Islet of Langerhans (tissue), 1 donor: Measurements from ENCODE around the gene CCDC34.
A peak's percentile ranks its signal among the peaks of the same experiment; 100 is the strongest.
"Not testable (repeated sequence)": the region's sequence is repeated elsewhere in the genome, so short reads cannot be mapped to it uniquely, and the experiment has no call there.

Experiments used
- FAIRE-seq: peaks from one replicate; lab custom pipeline; 2011; peaks lifted over from hg19 to GRCh38; lab: Jason Lieb, UNC

CCDC34 gene

DNA sequence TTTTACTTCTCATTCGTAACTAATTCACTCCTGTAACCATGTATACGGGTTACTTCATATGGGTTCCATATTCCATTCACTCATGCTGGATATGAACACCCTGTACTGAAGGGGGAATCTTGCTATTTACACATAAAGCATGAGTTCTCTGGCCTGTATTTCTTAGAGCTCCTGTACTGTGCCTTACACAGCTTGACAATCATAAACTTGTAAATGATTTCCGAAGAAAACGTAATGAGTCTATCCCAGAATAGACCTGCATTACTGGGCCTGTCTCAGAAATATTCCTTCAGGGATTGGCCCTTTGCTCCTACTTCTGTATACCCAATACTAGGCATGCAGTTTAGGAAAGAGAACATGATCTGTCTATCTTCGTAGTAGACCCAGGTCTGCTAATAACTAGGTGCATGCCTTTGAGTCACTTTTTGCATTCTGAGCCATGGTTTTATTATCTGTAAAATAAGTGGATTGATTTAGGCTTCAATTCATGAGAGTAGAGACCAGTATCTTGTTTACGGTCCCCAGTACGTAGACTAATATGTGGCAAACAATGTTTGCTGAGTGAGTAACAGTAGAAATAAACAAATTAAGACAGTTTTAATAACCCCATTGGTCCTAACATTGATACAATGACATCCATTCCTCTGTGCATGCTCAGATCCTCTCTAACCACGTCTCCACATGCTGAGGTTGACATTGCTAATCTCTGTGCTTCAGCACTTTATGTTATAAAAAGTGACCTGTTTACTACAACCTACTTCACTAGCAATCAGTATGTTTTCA lies 1.2 kb downstream of the CCDC34 start:
- FAIRE-seq, result no peak

DNA sequence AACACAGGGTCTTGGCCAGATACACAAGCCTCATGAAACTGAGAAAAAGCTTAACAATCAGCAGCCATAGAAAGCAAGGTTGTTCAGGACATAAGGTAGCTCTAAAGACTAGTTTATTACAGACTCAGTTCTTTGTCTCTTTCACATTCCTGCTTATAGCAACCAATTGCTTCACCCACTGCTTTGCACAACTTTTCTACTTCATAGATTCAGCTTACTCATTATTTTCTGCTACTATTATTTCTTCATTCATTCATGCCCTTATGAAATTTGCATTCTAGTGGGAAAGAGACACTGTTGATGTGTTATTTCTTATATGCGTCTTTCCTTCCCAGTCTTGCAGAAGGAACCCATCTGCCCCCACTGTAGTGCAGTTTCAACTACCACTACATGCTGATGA lies 4.7 kb downstream of the CCDC34 start:
- FAIRE-seq, result no peak

DNA sequence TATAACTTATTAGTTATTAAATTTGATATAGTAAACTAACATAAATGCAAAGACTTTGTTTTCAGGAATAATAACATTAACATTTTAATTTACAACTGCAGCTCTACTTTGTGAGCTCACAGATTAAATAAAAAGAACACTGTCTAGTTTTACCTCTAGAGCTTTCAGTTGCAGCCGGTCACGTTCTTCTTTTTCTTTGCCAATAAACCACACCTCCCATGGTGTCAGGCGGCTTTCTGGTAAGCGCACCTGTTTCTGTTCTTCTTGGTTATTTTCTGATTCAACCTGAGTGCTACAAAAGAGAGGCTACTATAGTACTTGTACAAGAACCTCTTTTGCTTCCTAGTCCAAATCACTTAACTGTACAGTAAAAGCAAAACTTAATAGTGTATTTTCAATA lies 5.8 kb downstream of the CCDC34 start:
- peak; percentile 94 for FAIRE-seq

DNA sequence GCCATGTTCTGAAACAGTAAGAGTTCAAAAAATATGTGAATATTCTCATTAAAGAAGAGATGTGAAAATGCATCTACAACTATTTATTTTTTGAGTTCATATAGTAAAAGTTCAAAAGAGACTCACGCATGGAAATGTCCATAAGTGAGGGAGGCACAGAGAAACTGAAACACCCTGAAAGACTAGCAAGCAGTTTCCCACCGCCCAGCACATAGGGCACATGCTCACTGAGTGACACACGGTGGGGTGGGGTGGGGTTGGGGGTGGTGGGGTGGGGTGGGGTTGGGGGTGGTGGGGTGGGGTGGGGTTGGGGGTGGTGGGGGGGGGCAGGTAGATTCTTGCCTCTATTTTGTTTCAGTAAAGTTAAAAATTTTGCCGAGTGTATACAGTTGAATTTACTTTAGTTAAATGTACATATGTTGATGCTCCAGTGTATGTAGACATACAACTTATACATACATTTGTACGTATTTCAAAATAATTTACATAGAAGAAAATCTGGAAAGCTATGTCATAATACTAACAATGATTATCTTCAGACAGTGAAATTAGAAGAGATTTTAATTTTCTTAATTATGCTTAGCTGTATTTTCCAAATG lies 6.3 kb downstream of the CCDC34 start:
- no peak for FAIRE-seq

DNA sequence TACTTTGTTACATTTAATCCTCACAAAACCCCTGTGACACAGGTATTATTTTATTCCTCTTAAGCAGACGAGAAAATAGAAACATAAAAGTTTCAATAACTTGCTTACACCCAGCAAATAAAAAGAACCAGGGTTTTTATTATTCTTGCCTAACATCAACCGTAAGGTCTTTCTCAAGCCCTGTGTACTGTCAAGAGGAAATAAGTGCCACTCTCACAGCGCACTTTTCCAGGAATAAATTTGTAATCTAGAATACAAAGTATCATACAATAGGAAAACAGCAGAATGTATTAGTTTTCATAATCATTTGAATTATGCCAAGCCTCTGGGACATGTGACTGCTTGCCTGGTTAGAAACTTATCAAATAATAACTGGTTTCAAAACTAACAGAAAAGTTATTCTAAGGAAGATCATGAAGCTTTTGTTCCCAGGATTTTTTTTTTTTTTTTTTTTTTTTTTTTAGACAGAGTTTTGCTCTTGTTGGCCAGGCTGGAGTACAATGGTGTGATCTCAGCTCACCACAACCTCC lies 7.4 kb downstream of the CCDC34 start:
- FAIRE-seq, result no peak

DNA sequence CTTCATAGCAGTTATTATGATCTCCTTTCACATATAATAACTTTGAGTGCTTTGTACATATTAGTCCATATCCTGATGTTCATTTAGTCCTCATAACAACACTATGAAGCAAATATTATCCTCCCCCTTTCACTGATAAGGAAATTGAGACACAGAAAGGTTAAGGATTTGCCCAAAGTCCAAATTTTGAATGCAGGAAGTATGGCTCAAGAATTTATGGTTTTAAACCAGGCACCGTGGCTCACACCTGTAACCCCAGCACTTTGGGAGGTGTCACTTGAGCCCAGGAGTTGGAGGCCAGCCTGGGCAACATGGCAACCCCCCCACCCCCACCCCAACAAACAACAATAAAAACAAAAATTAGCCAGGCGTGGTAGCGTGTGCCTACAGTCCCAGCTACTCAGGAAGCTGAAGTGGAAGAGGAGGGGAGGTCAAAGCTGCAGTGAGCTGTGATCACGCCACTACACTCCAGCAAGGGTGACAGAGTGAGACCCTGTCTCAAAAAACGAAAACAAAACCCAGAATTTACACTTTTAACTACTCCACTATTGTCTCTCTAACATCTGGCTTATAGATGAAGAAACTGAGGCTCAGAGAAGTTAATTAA lies 8.6 kb downstream of the CCDC34 start:
- no peak for FAIRE-seq

DNA sequence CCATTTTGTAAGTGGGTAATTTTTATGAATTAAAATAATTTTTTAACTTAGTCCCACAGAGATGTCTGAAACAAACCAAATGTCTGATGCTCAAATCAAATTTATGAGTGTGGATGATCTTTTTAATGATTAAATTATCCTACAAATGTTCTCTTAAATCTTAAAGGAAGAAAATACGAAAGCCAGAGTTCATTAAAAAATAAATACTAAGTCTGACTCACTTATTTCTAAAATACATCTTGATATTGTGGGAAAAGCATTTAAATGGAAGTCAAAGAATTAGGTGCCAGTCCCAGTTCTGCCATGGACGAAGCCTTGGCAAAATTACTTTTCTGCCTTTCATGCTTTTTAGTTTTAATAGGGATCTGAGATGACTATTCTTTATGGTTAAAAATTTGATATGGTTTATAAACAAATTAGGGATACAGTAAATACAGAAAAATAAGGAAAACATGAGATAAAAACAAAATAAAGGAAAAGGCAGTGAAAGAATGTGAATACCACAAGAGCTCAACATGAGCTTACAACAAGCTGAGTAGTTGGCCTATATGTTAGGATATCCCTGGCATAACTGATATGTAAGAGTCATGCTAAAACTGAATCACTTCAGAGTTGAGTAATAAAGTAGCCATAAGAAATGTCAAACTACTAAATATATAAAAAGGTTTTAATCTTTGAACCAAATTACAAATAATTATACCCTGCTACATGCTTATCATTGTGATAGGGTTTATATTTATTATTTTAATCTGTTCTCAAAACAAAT lies 9.2 kb downstream of the CCDC34 start:
- FAIRE-seq, result peak; percentile 60

DNA sequence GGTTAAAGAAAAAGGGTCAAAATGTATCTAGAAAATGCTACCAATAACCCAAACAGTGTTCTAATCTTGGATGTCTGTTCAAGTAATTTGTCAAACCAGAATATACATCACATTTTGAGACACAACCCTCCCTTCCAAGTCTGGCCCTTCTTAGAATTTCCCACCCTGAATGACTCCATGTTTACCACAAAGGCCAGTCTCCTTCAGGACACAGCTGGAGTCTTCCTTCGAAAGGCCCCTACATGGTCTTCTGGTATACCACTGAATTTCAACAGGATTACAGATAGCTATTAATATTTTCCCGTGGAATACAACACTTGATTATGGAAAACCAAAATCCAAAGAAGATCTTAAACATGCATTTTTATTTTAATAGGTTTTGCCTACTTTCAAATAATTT lies 10.2 kb downstream of the CCDC34 start:
- FAIRE-seq, result no peak

DNA sequence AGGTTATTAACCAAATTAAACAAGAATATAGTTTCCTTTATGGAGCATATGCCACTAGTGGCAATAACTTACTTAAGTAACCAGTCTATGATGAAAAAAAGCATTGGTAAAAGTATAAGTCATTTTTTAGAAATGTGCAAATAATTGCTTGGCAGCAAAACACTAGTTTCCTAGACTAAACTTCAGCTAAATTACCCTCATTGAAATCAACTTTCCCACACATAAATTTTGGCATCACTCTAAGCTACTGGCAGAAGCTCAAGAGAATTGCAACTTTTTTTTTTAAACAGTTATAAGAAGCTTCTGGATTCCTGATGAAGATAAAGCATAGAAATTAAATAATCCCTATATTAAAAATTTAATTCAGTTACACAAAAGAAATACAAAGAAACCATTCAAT lies 12.5 kb downstream of the CCDC34 start:
- FAIRE-seq, result peak; percentile 24

DNA sequence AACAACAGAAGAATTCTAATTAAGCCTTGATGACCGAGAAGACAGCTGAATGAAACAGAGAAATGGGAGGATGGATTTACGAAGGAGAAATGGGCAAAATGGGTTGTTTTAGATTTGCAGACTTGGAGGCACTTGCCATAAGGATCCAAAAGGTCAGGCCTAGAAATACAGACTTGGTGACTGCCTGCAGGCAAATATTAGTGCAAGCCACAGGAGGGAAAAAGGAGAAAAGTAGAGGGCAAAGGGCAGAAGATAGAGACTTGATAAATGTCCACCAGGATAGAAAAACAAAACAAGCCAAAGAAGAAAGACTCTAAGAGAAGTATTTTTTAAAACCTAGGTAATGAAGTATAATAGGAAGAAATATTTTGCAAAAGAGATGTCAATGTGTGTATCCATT lies 13.1 kb downstream of the CCDC34 start:
- no peak for FAIRE-seq

DNA sequence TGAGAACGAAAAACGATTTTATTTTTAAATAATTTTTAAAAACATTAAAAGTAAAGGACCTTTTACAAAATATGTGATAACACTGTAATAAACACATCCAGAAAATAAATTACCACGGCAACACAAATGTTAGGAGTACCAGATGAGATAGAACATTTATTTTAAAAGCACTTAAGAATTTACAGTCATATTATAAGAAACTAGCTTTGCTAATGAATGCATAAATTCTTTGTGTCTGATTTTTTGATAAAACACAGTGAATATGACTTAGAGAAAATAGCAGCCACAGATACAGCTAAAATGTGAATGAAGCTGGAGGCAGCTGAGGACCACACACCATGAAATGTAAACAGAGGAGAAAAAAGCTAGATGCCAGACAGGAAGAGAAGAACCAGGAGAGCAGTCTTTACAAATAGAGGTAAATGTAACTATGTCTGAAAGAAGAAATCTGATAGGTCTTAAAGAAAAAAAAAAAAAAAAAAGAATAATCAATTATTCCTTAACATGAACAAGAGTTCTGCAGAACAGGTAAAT lies 14.6 kb downstream of the CCDC34 start:
- peak; percentile 30 for FAIRE-seq

DNA sequence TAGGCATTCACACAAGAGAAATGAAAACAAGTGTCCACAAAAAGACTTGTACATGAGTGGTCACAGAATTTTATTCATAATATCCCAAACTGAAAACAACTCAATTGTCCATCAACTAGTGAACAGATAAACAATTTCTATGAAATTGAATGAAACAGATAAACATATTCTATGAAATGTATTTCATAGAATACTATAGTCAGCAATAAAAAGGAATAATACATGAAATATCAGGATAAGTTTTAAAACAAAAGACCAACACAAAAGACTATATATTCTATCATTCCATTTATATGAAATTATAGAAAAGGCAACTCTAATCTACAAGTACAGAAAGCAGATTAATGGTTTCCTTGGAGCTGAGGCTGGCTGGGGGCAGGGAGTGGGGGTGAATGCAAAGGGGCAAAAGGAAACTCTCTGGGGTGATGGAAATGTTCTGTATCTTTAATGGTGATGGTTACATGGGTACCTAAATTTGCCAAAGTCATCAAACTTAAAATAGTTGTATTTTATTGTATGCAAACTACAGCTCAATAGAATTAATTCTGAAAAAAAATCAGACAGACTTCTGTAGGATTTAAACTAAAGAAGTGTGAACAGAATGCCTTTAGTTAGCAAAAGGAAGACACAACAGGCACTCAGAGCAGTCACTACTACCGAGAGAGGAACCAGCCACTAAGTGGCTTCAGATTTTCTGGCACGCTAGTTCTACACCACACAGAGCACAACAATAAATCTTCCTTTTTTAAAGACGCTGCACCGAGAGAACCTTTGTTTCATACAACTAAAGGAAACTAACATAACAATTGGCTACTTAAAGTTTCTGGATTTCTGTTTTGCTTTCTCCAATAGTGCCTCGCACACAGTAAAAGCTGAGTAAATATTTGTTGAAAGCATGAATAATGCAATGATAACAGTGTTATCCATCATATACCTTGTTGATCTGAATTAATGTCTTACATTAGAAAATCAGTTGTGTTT lies 15.4 kb downstream of the CCDC34 start:
- peak; percentile 93 for FAIRE-seq

DNA sequence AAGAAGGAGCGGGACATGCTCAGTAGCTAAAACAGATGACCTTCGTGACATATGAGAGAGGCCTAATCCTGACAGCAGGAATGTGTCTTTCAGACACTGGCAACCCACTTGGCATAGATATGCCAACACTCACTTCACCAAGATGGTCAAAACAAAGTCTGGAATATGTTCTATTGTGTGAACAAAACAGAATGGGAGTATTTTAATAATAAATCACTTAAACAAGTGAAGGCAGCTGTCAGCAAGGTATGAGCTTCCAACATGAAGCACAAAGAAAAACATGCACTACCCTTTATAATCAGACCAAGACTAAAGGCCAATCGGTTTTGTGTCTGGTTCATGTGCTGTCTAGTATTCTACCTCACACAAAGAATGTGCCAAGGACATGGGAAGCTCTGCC lies 23.1 kb downstream of the CCDC34 start:
- no peak for FAIRE-seq

DNA sequence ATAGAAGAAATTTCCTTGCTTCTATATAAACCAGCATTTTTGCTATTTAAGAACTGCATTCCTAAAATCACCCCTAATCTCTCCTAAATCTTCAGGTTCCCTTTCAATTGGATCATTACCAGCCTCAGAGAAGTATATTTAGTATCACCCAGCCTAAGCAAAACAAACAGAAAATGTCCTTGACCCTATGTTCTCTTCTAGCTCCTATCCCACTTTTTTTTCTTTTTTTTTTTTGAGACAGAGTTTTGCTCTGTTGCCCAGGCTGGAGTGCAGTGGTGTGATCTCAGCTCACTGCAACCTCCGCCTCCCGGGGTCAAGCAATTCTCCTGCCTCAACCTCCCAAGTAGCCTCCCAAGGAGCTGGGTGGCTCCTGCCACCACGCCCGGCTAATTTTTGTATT lies 28.3 kb downstream of the CCDC34 start:
- FAIRE-seq, result not testable (repeated sequence)

DNA sequence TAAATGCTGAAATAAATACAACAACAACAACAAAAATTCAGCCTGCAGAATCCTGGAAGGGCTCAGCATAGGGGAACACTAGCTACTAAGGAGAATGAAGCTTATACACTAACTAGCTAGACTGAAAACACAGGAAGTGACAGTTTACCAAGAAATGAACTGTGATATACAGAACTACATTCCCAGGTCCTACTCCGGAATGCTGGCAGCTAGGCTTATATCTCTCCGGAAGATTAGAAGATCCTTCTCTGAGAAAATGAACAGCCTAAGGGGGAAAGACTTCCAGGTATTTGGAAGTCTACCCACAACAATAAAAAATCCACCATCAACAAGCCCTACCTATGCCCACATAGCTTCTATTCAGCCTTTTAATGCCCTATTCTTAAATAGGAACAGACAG lies 31.0 kb downstream of the CCDC34 start:
- no peak for FAIRE-seq

DNA sequence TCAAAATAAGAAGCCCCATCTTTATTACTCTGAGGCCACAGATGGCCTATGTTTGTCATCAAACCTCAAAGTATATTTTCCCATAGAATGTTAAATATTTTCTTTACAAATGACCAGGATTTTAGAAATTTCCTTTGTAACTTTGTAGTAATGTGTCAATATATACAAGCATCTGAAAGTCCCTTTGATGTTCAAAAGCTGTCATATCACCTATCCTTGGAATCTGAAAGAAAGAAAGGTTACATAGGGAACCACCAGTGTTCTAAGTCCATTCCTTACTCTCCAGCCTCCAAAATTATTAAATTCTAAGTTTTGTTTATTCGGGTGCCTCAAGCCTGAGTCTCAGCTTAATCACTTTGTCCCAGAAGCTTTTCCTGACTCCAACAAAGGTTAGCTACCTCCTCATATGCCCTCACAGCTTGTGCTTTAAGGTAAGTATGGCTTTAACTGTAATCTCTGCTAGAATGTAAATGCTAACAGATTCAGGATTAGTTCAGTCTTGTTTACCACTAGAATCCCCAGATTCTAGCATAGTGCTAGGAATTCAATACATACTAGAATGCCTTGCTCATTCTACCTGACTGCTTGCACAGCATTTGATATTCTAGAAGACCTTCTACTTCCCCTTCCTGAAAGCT lies 32.3 kb downstream of the CCDC34 start:
- no peak for FAIRE-seq

DNA sequence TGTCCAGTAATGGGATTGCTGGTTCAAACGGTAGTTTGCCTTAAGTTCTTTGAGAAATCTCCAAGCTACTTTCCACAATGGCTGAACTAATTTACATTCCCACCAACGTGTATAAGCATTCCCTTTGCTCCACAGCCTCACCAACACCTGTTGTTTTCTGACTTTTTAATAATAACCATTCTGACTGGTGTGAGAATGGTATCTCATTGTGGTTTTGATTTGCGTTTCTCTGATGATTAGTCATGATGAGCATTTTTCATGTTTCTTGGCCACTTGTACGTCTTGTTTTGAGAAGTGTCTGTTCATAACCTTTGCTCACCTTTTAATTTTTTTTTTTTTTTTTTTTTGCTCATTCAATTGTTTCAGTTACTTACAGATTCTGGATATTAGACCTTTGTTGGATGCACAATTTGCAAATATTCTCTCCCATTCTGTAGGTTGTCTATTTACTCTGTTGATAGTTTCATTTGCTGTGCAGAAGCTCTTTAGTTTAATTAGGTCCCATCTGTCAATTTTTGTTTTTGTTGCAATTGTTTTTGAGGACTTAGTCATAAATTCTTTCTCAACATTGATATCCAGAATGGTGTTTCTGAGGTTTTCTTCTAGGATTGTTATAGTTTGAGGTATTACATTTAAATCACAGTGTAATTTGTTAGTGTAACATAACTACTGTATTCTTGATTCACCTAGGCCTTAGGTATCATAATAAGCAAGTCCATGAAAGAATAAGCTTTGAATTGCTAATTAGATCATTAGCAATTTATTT lies 33.0 kb downstream of the CCDC34 start:
- no peak for FAIRE-seq

DNA sequence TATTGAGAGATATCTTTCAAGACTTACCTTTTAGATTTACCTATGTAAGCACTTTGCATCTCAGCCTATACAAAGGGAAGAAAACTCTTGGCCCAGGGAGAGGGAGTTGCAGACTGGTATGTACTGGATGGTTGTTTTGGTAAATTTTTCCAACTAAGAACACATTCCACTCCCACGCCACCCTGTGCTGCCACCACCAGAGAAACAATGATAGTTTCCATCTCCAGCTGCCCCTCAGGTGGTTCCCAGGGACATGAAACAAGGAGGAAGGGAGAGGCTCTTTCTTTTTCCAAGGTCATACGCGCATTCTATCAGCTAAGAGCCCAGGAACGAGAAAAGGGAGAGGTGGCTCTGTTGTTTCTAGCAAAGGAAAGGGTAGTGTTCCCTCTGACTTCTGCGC lies 34.4 kb downstream of the CCDC34 start:
- no peak for FAIRE-seq

DNA sequence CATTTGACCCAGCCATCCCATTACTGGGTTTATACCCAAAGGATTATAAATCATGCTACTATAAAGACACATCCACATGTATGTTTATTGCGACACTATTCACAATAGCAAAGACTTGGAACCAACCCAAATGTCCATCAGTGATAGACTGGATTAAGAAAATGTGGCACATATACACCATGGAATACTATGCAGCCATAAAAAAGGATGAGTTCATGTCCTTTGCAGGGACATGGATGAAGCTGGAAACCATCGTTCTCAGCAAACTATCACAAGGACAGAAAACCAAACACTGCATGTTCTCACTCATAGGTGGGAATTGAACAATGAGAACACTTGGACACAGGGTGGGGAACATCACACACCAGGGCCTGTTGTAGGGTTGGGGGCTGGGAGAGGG lies 36.0 kb downstream of the CCDC34 start:
- FAIRE-seq, result not testable (repeated sequence)

DNA sequence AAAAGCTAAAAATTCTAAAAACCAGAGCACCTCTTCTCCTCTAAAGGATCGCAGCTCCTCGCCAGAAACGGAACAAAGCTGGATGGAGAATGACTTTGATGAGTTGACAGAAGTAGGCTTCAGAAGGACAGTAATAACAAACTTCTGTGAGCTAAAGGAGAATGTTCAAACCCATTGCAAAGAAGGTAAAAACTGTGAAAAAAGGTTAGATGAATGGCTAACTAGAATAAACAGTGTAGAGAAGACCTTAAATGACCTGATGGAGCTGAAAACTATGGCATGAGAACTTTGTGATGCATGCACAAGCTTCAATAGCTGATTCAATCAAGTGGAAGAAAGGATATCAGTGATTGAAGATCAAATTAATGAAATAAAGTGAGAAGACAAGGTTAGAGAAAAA lies 40.8 kb downstream of the CCDC34 start:
- FAIRE-seq, result not testable (repeated sequence)
